Motor neuron (in vitro differentiated cells): Measurements from ENCODE around the gene CPT1B. TPM values are rescaled to one million over a fixed set of nuclear protein-coding genes. Genes with fewer than 3 reads are reported as not detected.
"Not testable (repeated sequence)": the region's sequence is repeated elsewhere in the genome, so short reads cannot be mapped to it uniquely, and the experiment has no call there.

Experiments used
- ATAC-seq, 8 experiments: fragments of 200-7000 bp; cut with Tn5 transposase; replicated peaks in 6 of 8; 2 replicates each; pipeline ENCODE4 v1.8.0; 2021; ENCODE audit warnings: mild to moderate bottlenecking in 8 of 8, moderate library complexity in 8 of 8
- H3K27ac ChIP-seq, 2 donors: fragments of 250-450 bp; sonication (Bioruptor Pico); 2 replicates each; pipeline ENCODE4 v1.9.0; 2021; ENCODE audit warnings: antibody characterized with exemption in 2 of 2, mild to moderate bottlenecking in 2 of 2, moderate library complexity in 1 of 2
- H3K4me1 ChIP-seq, 2 donors: fragments of 250-450 bp; sonication (Bioruptor Pico); replicated peaks in 1 of 2; 2 replicates each; pipeline ENCODE4 v1.6.1; 2021; ENCODE audit warnings: antibody characterized with exemption in 2 of 2, mild to moderate bottlenecking in 2 of 2, moderate library complexity in 1 of 2
- H3K4me3 ChIP-seq, 5 donors: fragments of 250-450 bp; sonication (Bioruptor Pico); 2 replicates each; pipeline ENCODE4 v1.9.0; 2021; ENCODE audit warnings: antibody characterized with exemption in 5 of 5, mild to moderate bottlenecking in 5 of 5, moderate library complexity in 4 of 5
- WGBS, 10 experiments: fragments of 450-650 bp; shearing (Covaris generic); methylation state at CpG; one replicate each; pipeline ENCODE4 v1.0.0; 2022; 5-methylcytosine and 5-hydroxymethylcytosine counted together
- in situ Hi-C, 9 experiments: fragments of 400-800 bp; cut with MboI; loops; one replicate each; pipeline ENCODE4 v1.15.0; 2021; ENCODE audit warnings: low sequenced_read_pairs in 9 of 9, low pct_unique_long_range_greater_than_20kb in 2 of 9; ENCODE audit not compliant: unreplicated experiment in 9 of 9
- total RNA-seq, 8 experiments: library from RNA; unstranded; fragments of 300-600 nt; gene quantifications; 2 replicates each; pipeline versions ENCODE4 v1.2.3 to v1.2.4, GENCODE V29; 2022

CPT1B gene
- total RNA-seq, 8 experiments from 2014 or later: 2.8 to 17.7 (median 9.6) TPM

- ATAC-seq: no peak
- Histone ChIP-seq H3K4me3 (no peak overlapping the region), H3K4me1 (no peaks in the 10 kb centered on the region), H3K27ac (no peak overlapping the region)
- in situ Hi-C loops: no loop called here
- 47 to 93% (median 86%) methylated on average over 2 to 12 of the region's 13 CpGs for WGBS, 10 experiments
Measured at GRCh38 chr22:50537765-50538164, 40.5 kb downstream of the CPT1B start.

GRCh38 chr22:50536226-50536625 is 42.0 kb downstream of the CPT1B start:
- peaks cover 7 to 14% of the 10 kb centered on the region in 2 donors for H3K4me1 ChIP-seq
- H3K4me3 ChIP-seq: no peak overlapping the region
- H3K27ac ChIP-seq: no peak overlapping the region
- 20 to 92% (median 60%) methylated on average over 1 to 3 of the region's 3 CpGs; no CpG with 5 or more reads in 3 of the 10 experiments for WGBS, 10 experiments
- in situ Hi-C loops: no loop called here
- ATAC-seq: no peak

- Histone ChIP-seq H3K4me1 (peaks cover 15 to 25% of the 10 kb centered on the region in 2 donors), H3K27ac (no peak overlapping the region), H3K4me3 (no peak overlapping the region)
- 77 to 100% (median 81%) methylated on average over 3 to 6 of the region's 8 CpGs; no CpG with 5 or more reads in 3 of the 10 experiments for WGBS, 10 experiments
- in situ Hi-C loops: no loop called here
- no peak for ATAC-seq
Measured at GRCh38 chr22:50535113-50535512, 43.1 kb downstream of the CPT1B start.

GRCh38 chr22:50533856-50534711 is 44.1 kb downstream of the CPT1B start:
- H3K27ac ChIP-seq, ATAC-seq, H3K4me3 ChIP-seq, in situ Hi-C loops: not testable (repeated sequence)
- 14 to 81% (median 60%) methylated on average over 2 to 15 of the region's 21 CpGs; no CpG with 5 or more reads in 1 of the 10 experiments for WGBS, 10 experiments
- H3K4me1 ChIP-seq: peaks cover 15 to 25% of the 10 kb centered on the region in 2 donors

GRCh38 chr22:50532824-50533796 is 45.1 kb downstream of the CPT1B start:
- ATAC-seq: no peak
- peaks cover 15 to 25% of the 10 kb centered on the region in 2 donors for H3K4me1 ChIP-seq
- 46 to 90% (median 71%) methylated on average over 2 to 14 of the region's 19 CpGs for WGBS, 10 experiments
- in situ Hi-C loops: no loop called here
- peak overlapping the region in 2 of 5 donors; percentile 36 to 44 for H3K4me3 ChIP-seq
- H3K27ac ChIP-seq: no peak overlapping the region

- Histone ChIP-seq H3K4me3 (peak overlapping the region; percentile 7 to 44 (median 27)), H3K27ac (no peak overlapping the region), H3K4me1 (peaks cover 18 to 28% of the 10 kb centered on the region in 2 donors)
- in situ Hi-C loops: no loop called here
- peak; percentile 33 to 74 (median 52) for ATAC-seq
- WGBS, 10 experiments: no CpG with 5 or more reads among the region's 56 CpGs
Measured at GRCh38 chr22:50531962-50532674, 46.1 kb downstream of the CPT1B start.

GRCh38 chr22:50531546-50531961 is 46.7 kb downstream of the CPT1B start:
- WGBS, 10 experiments: 10% methylated on average over 4 of the region's 44 CpGs; no CpG with 5 or more reads in 9 of the 10 experiments
- peak overlapping the region; percentile 7 to 44 (median 27) for H3K4me3 ChIP-seq

GRCh38 chr22:50530877-50531545 is 47.2 kb downstream of the CPT1B start:
- in situ Hi-C loops: no loop called here
- Histone ChIP-seq H3K4me1 (peaks cover 24 to 33% of the 10 kb centered on the region in 2 donors), H3K4me3 (peak overlapping the region in 3 of 5 donors; percentile 27 to 44 (median 36)), H3K27ac (no peak overlapping the region)
- peak in 4 of 8 experiments; percentile 0 to 17 (median 4) for ATAC-seq
- 1% methylated on average over 15 of the region's 53 CpGs; no CpG with 5 or more reads in 9 of the 10 experiments for WGBS, 10 experiments

More at GRCh38 chr22:50531546-50531961, 46.7 kb downstream of the CPT1B start:
- in situ Hi-C loops: no loop called here
- peaks cover 24 to 33% of the 10 kb centered on the region in 2 donors for H3K4me1 ChIP-seq
- peak; percentile 3 to 27 (median 14) for ATAC-seq
- H3K27ac ChIP-seq: no peak overlapping the region

DNA sequence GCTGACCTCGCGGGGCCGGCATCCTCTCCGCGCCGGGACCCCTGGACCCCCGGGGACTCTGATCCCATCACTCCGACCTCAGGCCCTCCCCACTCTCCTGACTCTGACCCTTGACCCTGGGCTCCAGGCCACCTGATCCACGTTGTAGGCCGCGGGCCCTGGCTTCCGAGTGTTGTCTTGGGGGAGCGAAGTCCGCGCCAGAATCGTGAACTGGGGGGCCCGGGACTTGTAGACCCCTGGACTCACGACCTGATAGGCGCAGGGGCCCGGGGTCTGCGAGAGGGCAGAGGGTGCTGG is 47.7 kb downstream of the CPT1B start:
- peak overlapping the region in 3 of 5 donors; percentile 27 to 44 (median 36) for H3K4me3 ChIP-seq
- WGBS, 10 experiments: 20% methylated on average over 1 of the region's 21 CpGs; no CpG with 5 or more reads in 9 of the 10 experiments
- ATAC-seq: no peak
- no peak overlapping the region for H3K27ac ChIP-seq
- peaks cover 24 to 33% of the 10 kb centered on the region in 2 donors for H3K4me1 ChIP-seq
- in situ Hi-C loops: no loop called here

DNA sequence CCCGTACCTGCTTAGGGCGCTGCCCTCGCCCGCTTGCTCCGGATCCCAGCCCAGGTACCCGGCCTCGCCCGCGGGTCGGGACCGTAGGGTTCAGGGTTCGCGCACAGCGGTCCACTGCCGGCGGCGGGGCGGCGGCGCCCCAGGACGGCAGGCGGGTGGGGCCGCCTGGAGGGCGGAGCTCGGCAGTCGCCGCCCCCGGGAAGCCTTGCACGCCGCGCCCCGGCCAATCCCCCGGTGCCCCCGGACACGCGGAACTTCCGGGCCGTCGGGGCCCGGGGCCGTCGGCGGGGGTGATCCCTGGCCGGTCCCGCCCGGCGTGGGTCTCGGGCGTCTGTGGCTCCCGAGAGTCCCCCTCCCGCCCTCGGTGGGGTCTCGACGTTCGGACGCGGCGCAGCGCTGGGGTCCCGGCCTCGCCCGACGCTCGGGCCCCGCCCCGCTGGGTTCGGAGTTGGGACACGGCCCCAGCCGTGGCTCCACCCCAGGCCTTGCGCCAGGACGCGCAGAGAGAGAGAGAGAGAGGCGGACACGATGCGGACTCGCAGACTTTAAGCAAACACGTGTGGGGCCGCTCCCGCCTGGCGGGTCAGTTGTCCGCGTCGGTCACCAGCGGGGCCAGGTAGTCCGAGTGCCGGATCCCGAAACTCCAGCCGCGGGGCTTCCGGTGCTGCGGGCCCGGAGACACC is 48.2 kb downstream of the CPT1B start, which contains the start of gene TYMP:
TSS of gene TYMP (minus strand) at position 116 of the 683 bp plus-strand sequence. CDS start 303 bp downstream, outside the sequence.
- H3K4me1 ChIP-seq: peaks cover 24 to 33% of the 10 kb centered on the region in 2 donors
- H3K4me3 ChIP-seq: peak within 1 kb of the TSS in 3 of 5 donors; percentile 27 to 44 (median 36)
- WGBS, 10 experiments: 20% methylated on average over 1 of the region's 92 CpGs; no CpG with 5 or more reads in 9 of the 10 experiments
- H3K27ac ChIP-seq: no peak within 1 kb of the TSS
- ATAC-seq: peak in 5 of 8 experiments; percentile 7 to 29 (median 10)
- in situ Hi-C loops: no loop called here

GRCh38 chr22:50529416-50529896 is 48.8 kb downstream of the CPT1B start:
- no peak for ATAC-seq
- Histone ChIP-seq H3K4me3 (peak overlapping the region in 2 of 5 donors; percentile 27 to 44), H3K27ac (no peak overlapping the region), H3K4me1 (peaks cover 27 to 36% of the 10 kb centered on the region in 2 donors)
- in situ Hi-C loops: no loop called here
- WGBS, 10 experiments: 31% methylated on average over 11 of the region's 50 CpGs; no CpG with 5 or more reads in 9 of the 10 experiments
